ENCODE measurements around the gene COX7A2.

The COX7A2 gene

DNA sequence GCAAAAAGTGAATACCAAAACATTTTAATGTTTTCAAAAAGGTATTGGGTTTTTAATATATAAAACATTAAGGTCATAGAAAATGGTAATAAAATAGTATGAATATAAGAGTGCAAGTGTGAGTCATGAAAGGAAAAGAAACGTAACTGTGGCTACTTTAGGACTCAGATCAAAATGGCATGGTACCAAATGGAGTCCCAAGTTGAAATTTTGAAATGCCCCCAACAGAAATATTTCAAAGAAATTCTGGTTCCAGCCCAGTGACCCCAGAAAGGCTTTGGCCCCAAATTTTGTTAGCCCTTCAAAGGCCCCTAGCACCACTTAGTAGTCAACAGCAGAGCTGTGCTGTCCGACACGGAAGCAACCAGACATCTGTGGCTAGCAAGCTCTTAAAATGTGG lies 43.7 kb downstream of the COX7A2 start:
- no peak for DNase-seq (ENCODE audit: low spot score)

DNA sequence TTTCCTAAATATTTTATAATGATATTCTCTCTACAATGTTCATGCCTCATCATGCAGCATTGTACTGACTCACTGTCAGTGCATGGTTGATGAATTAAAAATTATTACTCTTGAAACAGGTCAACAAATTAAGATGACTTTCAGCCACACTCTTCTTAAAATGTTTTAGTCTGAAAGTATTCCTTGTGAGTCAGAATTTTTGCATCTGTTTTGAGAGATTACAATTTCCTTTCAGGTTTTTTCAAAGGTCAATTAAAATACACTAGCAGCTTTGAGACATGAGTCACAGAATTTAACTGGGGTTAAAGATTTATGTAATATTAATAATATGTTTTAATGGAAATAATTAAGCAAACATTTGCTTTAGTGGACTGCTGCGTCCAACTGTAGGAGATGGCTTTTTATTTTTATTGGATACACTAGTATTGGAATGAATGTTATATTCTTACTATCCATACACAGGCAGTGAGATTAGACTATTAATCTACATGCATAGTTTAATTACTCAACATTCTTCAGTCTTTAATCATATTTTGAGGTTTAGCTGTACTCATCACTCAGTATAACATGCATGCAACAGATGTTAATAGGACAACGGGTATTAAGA lies 47.4 kb downstream of the COX7A2 start:
- peak; percentile 14 for DNase-seq (ENCODE audit: low spot score)

DNA sequence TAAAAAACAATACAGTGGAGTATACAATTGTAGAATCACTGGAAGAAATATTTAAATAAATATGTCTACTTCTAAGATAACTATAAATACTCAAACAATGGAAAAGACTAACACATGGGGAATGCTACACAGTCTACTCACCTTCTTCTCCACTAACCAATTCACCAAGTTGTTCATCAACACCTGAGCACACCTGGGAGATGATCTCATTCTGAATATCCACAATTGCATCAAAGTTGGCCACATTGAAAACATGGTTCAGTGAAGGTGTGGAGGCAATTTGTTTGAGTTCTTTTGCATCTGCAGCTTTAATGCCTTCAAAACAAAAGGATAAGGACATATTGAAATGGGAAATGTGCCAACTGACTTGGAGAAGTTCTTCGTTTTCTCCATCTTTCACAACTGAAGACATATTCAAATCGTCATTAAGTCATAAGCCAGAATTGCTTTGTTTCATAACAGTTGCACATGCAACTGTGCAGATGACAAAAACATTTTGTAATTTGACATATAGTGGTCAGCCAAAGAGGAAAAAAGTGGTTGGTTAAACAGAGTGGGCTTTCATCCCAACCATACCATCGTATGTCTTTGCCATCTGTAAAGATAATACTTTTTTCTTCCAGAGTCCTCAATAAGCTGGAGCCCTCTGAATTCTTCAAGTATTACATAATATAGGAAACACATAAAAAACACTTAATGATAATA lies 55.2 kb downstream of the COX7A2 start:
- DNase-seq (ENCODE audit: low spot score): no peak
